Prostate gland (tissue), 2 donors: ENCODE measurements around the gene WWOX.

Experiments
- POLR2A ChIP-seq: fragments of 450-650 bp; IDR thresholded peaks from one replicate; pipeline ENCODE4 v1.6.1; 2016; ENCODE audit warnings: antibody characterized with exemption, mild to moderate bottlenecking
- POLR2AphosphoS5 ChIP-seq: sonication (generic); formaldehyde crosslinking; IDR thresholded peaks from one replicate; pipeline ENCODE4 v1.6.1; 2017; ENCODE audit warnings: antibody characterized with exemption
- TF ChIP-seq, protein P1 (sequence below), 4 experiments: fragments of 200-600 bp in 2 of 4; fragments of 450-650 bp in 2 of 4; sonication (generic) in 2 of 4; IDR thresholded peaks; 1 replicate in 3 of 4; 2 replicates in 1 of 4; pipeline ENCODE4 v1.5.1; 2016 to 2019; ENCODE audit warnings: antibody characterized with exemption in 4 of 4, mild to moderate bottlenecking in 2 of 4, moderate library complexity in 2 of 4

DNA sequence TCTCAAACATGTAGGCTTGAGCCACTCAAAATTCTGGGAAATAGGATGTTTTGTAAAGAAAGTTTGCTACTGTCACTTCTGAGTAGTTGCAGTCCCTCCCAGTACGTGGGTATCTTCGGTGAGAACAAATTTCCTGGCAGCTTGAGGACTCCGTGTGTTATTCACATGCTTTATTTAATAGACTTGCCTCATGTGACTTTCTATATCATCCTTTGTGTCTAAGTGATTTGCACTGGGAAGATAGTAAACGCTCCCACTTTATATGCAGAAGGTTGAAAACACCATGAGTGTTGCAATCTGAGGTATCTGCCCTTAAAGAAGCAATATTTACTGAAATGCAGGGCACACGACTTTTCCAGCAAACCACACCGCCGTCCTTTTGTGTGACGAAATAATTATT is 857.4 kb downstream of the WWOX start:
- TF ChIP-seq, protein P1, sequence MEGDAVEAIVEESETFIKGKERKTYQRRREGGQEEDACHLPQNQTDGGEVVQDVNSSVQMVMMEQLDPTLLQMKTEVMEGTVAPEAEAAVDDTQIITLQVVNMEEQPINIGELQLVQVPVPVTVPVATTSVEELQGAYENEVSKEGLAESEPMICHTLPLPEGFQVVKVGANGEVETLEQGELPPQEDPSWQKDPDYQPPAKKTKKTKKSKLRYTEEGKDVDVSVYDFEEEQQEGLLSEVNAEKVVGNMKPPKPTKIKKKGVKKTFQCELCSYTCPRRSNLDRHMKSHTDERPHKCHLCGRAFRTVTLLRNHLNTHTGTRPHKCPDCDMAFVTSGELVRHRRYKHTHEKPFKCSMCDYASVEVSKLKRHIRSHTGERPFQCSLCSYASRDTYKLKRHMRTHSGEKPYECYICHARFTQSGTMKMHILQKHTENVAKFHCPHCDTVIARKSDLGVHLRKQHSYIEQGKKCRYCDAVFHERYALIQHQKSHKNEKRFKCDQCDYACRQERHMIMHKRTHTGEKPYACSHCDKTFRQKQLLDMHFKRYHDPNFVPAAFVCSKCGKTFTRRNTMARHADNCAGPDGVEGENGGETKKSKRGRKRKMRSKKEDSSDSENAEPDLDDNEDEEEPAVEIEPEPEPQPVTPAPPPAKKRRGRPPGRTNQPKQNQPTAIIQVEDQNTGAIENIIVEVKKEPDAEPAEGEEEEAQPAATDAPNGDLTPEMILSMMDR (IDR thresholded peaks at IDR 0.05) = no peak
- no peak for TF ChIP-seq POLR2A
- no peak for TF ChIP-seq POLR2AphosphoS5
